HepG2 (cell line): Measurements from ENCODE around the gene PMM2. TPM values are rescaled to one million over a fixed set of nuclear protein-coding genes. Genes with fewer than 3 reads are reported as not detected.

Experiments
- BRD4 ChIP-seq: sonication (generic); formaldehyde crosslinking; IDR thresholded peaks from 2 replicates; pipeline ENCODE4 v1.4.0; 2020; ENCODE audit warnings: missing genetic modification reagents
- GATA4 ChIP-seq: sonication (generic); IDR thresholded peaks from 2 replicates; pipeline ENCODE4 v1.6.1; 2016; ENCODE audit warnings: antibody characterized with exemption, low read depth, borderline replicate concordance
- GRHL1 ChIP-seq: sonication (generic); formaldehyde crosslinking; conservative IDR thresholded peaks from 2 replicates; pipeline ENCODE4 v1.8.0; 2022; ENCODE audit warnings: missing genetic modification reagents
- HOMEZ ChIP-seq: IDR thresholded peaks from 2 replicates; pipeline ENCODE4 v1.6.1; 2016; ENCODE audit warnings: low read depth
- ISL2 ChIP-seq: sonication (generic); formaldehyde crosslinking; IDR thresholded peaks from 2 replicates; pipeline ENCODE4 v1.5.0; 2020; ENCODE audit warnings: missing genetic modification reagents
- JARID2 ChIP-seq: sonication (generic); formaldehyde crosslinking; IDR thresholded peaks from 2 replicates; pipeline ENCODE4 v1.8.1; 2023; ENCODE audit warnings: missing genetic modification reagents, inconsistent platforms; ENCODE audit not compliant: insufficient replicate concordance
- KDM5B ChIP-seq: sonication (generic); formaldehyde crosslinking; IDR thresholded peaks from 2 replicates; pipeline ENCODE4 v1.4.0; 2020; ENCODE audit warnings: missing genetic modification reagents, mild to moderate bottlenecking, borderline replicate concordance
- MXD1 ChIP-seq: sonication (generic); formaldehyde crosslinking; IDR thresholded peaks from 2 replicates; pipeline ENCODE4 v1.4.0; 2020; ENCODE audit warnings: mild to moderate bottlenecking, missing genetic modification reagents
- NFE2 ChIP-seq: sonication (generic); formaldehyde crosslinking; IDR thresholded peaks from 2 replicates; pipeline ENCODE4 v1.4.0; 2020; ENCODE audit warnings: missing genetic modification reagents
- PRDM4 ChIP-seq: sonication (generic); formaldehyde crosslinking; IDR thresholded peaks from 2 replicates; pipeline ENCODE4 v1.9.0; 2021; ENCODE audit warnings: missing genetic modification reagents, borderline replicate concordance
- REST ChIP-seq, 2 experiments: IDR thresholded peaks; 2 replicates each; pipeline ENCODE4 v1.6.1; 2011 to 2012; ENCODE audit warnings: low read length in 2 of 2, borderline replicate concordance in 1 of 2, low read depth in 1 of 2, mild to moderate bottlenecking in 1 of 2, moderate library complexity in 1 of 2
- RFX3 ChIP-seq: IDR thresholded peaks from 2 replicates; pipeline ENCODE4 v1.6.1; 2016; ENCODE audit warnings: missing biosample characterization, missing genetic modification reagents
- TFDP1 ChIP-seq: IDR thresholded peaks from 2 replicates; pipeline ENCODE4 v1.6.1; 2016; ENCODE audit warnings: missing compliant biosample characterization, missing genetic modification reagents, borderline replicate concordance
- ZNF331 ChIP-seq: sonication (generic); formaldehyde crosslinking; IDR thresholded peaks from 2 replicates; pipeline ENCODE4 v1.4.0; 2020; ENCODE audit warnings: missing genetic modification reagents
- ZNF446 ChIP-seq: sonication (generic); formaldehyde crosslinking; IDR thresholded peaks from 2 replicates; pipeline ENCODE4 v1.5.0; 2020; ENCODE audit warnings: mild to moderate bottlenecking, missing genetic modification reagents
- ZNF530 ChIP-seq: sonication (generic); formaldehyde crosslinking; IDR thresholded peaks from 2 replicates; pipeline ENCODE4 v1.5.0; 2020; ENCODE audit warnings: low read depth, mild to moderate bottlenecking, missing genetic modification reagents
- ZNF674 ChIP-seq: sonication (generic); formaldehyde crosslinking; IDR thresholded peaks from 2 replicates; pipeline ENCODE4 v1.5.0; 2020; ENCODE audit warnings: low read depth, mild to moderate bottlenecking, missing genetic modification reagents
- polyA plus RNA-seq, 8 experiments: library from polyadenylated mRNA; depleted of rRNA in 3 of 8; stranded (reverse) in 7 of 8; unstranded in 1 of 8; fragments of >200 nt; fragmentation: Illumina TruSeq in 4 of 8; extraction: Trizol in 4 of 8; gene quantifications; 2 replicates each; pipeline versions ENCODE4 v1.2.1 to v1.2.3, GENCODE V29; 2011 to 2016; ENCODE audit warnings: low read depth in 4 of 8, missing spikeins in 1 of 8, mixed read lengths in 1 of 8; ENCODE audit not compliant: insufficient read depth in 1 of 8
- total RNA-seq, 5 experiments: library from RNA; depleted of rRNA; stranded (reverse); fragments of >200 nt; fragmentation: Illumina TruSeq; extraction: Trizol; gene quantifications; 2 replicates each; pipeline ENCODE4 v1.2.3, GENCODE V29; 2016; ENCODE audit warnings: low read depth in 1 of 5

Gene PMM2
- total and polyA plus RNA-seq, 2 of the 13 experiments (the other 11 are each of a cell fraction or from before 2014, with no cell fraction given), result 52.2 to 93.7 TPM

- no peak for TF ChIP-seq PRDM4 (CRISPR knock-in tag)
- TF ChIP-seq ISL2 (CRISPR knock-in tag), result no peak
- TF ChIP-seq TFDP1 (CRISPR knock-in tag), result peak; percentile 91
- TF ChIP-seq ZNF331 (CRISPR knock-in tag), result peak; percentile 94
- TF ChIP-seq BRD4 (CRISPR knock-in tag), result no peak
- TF ChIP-seq JARID2 (CRISPR knock-in tag), result no peak
- TF ChIP-seq NFE2, result 0 out of 2 replicates have a peak, but pooled peaks have one; percentile 23
- no peak for TF ChIP-seq GRHL1
- TF ChIP-seq ZNF674 (CRISPR knock-in tag), result no peak
- TF ChIP-seq ZNF530, result no peak
- no peak for TF ChIP-seq REST (IDR thresholded peaks at IDR 0.05; ENCODE audit: borderline replicate concordance in 1 of 2, low read depth in 1 of 2, low read length in 2 of 2)
- TF ChIP-seq RFX3, result no peak; the same call in 1 of the 2 replicates
- TF ChIP-seq GATA4, result 0 out of 2 replicates have a peak, but pooled peaks have one; percentile 34
- peak; percentile 31; the same call in 1 of the 2 replicates for TF ChIP-seq HOMEZ (CRISPR knock-in tag)
- TF ChIP-seq KDM5B, result peak; percentile 78; the same call in 1 of the 2 replicates
- TF ChIP-seq MXD1 (CRISPR knock-in tag), result peak; percentile 86; the same call in 1 of the 2 replicates
- TF ChIP-seq ZNF446 (CRISPR knock-in tag), result no peak
Observed at GRCh38 chr16:8866118-8866883, 68.7 kb downstream of the PMM2 start (continued).
